RCC 7860 (cell line): ENCODE results near the gene RALGPS2.

Experiments used
- DNase-seq: peaks from one replicate; pipeline ENCODE4 v3.0.0-alpha.2; 2015; ENCODE audit warnings: low spot score
- FAIRE-seq: peaks from 2 replicates; lab custom pipeline; 2012; peaks lifted over from hg19 to GRCh38; lab: Jason Lieb, UNC

RALGPS2 gene

GRCh38 chr1:178959543-178960460, 234.8 kb downstream of the RALGPS2 start:
- FAIRE-seq (no peak), DNase-seq (no peak)

DNA sequence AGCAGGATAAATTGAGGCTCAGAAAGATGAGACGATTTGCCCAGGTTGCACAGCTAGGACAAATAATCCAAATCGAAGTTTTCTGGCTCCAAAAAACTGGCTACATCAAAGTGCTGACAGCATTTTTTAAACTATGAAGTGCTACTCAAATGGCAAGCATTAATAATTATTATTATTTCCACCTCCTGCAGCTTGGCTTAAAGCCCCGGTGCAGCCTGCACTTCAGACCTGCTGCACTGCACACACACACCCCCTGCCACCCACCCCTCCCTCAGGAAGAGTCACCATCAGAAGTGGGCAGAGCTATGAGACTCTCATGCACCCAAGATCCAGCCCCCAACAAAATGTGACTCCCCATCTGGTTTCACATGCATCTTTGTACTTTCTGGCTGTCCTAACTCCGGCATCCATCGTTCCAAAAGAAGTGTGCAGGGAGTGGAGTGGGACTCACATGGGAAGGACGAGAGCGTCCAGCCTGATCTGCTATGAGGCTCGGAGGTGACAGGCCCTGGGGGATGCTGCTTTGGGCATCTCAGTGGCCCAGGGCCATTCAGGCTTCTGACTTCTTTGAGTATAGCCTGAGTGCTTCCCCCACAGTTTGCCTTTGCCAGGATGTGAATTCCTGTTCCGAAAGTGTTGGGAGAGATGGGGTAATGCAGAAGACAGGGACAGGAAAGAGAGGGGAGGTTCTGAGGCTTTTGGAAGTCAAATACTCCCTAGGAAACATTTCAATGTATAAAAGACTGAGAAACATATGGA, 235.6 kb downstream of the RALGPS2 start:
- no peak for FAIRE-seq
- DNase-seq, result no peak

DNA sequence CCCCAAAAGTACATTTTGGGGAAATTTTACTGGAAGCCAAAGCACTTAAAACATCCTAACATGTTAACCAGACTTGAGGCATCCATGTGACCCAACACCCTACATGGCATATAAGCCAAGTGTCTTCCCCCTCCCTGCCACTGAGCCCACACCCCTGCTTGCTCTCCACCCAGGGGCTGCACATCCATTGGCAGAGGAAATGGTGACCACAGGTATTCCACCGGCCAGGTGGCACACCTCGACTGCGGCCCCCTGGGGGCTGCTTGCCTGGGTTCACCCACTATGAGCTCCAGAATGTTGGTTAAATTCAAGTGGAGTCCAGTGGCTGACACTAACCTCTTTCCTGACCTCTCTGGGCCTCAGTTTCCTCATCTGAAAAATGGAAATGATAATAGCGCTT, 236.3 kb downstream of the RALGPS2 start:
- FAIRE-seq (no peak), DNase-seq (no peak)

DNA sequence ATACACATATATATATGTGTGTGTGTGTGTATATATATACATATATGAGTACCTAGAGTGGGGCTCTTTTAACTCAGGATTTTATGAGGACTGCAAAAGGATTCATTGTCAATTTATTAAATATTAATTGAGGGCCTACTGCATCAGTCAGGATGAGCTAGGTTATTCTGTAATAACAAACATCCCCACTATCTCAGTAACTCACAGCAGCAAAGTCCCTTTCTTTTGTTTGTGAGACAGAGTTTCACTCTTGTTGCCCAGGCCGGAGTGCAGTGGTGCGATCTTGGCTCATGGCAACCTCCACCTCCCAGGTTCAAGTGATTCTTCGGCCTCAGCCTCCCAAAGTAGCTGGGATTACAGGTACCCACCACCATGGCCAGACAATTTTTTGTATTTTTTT, 236.8 kb downstream of the RALGPS2 start:
- DNase-seq (no peak), FAIRE-seq (no peak)

GRCh38 chr1:178962853-178963711, 238.0 kb downstream of the RALGPS2 start:
- DNase-seq (no peak), FAIRE-seq (no peak)

- DNase-seq (no peak), FAIRE-seq (no peak)
Measured at GRCh38 chr1:178964469-178965330, 239.7 kb downstream of the RALGPS2 start.

DNA sequence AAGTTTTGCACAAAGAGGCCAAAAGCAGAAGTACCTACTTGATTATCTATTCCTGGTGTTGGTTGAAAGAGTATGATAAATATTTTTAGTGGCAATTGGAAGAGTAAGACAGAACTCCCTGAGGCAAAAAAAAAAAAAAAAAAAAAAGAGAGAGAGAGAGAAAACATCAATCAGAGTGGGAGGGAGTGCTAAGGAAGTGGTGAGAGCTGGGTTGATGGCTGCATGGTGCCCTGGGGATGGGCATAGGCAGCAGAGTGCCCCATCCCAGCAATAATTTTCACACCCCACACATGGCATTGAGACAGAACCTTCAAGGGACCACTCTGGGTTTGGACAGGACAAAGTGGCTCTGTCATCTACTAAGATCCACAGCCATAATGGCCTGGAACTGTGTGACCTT, 241.3 kb downstream of the RALGPS2 start:
- no peak for FAIRE-seq
- no peak for DNase-seq

DNA sequence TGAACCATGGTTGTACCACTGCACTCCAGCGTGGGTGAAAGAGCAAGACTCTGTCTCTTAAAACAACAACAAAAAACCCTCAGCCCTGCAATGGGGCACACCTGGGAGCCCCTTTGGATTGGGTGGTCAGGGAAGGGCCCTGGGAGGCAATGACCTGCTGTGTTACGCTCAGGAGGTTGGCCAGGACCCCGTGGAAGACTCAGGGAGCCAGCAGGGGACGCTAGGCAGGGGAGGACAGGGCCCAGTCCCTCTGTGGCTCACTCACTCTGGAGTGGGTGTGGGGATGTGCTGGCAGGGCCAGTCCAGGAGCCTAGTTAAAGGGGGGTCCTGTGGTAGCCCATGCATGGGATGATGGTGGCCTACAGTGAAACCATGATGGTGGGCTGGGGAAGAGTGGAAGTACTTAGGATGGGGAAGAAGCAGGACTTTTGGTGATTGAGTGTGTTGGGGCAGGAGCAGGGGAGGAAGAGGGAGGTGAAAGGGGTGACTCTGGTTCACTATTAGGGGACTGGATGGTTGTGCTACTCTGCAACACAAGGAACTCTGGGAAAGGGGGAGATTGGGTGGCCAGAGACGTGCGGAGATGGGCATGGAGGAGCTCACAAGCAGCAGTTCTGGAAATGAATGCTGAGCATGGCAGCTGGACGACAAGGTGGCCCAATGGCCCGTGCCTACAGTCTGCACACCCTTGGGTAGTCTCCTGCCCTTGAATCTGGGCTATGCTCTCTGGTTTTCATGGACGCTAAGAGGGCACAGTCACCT, 244.4 kb downstream of the RALGPS2 start:
- FAIRE-seq, result no peak
- DNase-seq, result no peak

GRCh38 chr1:178970184-178970583, 245.1 kb downstream of the RALGPS2 start:
- FAIRE-seq, result no peak
- DNase-seq, result no peak
